ENCODE data around the gene ZNF280C. TPM values are rescaled to one million over a fixed set of nuclear protein-coding genes. Genes with fewer than 3 reads are reported as not detected.

Gene ZNF280C
- total RNA-seq, 5 donors from 2014 or later (not counting 1 experiment from before 2014, with no cell fraction given), result 3.6 to 7.0 (median 4.5) TPM

DNA sequence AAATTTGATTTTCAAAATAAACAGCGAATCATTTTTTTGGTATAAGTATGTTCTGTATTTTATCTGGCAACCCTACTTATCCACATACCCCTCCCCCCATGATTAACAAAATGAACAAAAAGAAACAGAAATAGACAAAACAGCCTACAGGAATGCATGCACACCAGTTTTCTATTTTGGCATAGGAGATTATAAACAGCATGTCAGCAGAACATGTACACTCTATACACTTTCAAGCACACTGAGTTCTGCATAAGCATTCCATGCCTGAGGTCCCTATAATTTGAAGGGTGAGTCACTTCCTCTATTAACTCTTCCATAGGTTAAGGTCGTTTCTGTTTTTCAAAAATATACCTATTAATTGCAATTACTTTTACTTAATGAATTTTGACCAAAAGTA lies 28.0 kb upstream of the ZNF280C start:
- H3K36me3 Mint-ChIP-seq, result no peaks in the 10 kb centered on the region
- CTCF ChIA-PET, result no interaction called here

DNA sequence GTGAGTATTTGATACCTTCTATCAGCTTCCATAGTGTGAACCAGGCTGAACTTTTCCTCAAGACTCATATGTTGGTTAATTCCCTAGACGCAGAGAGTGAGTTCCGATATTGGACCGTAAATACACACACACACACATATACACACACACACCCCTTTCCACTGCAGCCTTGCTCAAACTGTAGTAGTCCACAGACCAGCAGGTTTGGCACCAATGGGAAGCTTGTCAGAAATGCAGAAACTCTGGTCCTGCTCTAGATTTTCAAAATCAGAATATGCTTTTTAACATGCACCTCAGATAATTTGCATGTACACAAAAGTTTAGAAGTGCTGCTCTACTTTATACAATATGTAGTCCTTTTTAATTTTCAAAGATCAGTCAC lies 27.6 kb upstream of the ZNF280C start:
- ChIA-PET CTCF (no interaction called here), POLR2A (no interaction called here)
- Histone ChIP-seq H3K9me3 (no peaks in the 10 kb centered on the region), H3K27me3 (replicated peaks in 1 of 2; ENCODE audit: control insufficient read depth in 2 of 2, extremely low read depth in 1 of 2, insufficient read depth in 2 of 2, low read length in 1 of 2) (peaks cover 0 to 2% of the 10 kb centered on the region in 2 experiments), H3K4me1 (ENCODE audit: control insufficient read depth in 1 of 2, extremely low read depth in 1 of 2, insufficient read depth in 2 of 2, low read length in 2 of 2) (no peaks in the 10 kb centered on the region), H3K36me3 (ENCODE audit: control insufficient read depth in 2 of 2, extremely low read depth in 1 of 2, insufficient read depth in 1 of 2, low read length in 1 of 2) (no peaks in the 10 kb centered on the region), H3K4me3 (ENCODE audit: control insufficient read depth in 1 of 2, extremely low read depth in 1 of 2, low read length in 1 of 2) (no peak overlapping the region), H3K27ac (ENCODE audit: low read length) (no peak overlapping the region)
- H3K27me3 Mint-ChIP-seq, result peaks cover 2 to 24% of the 10 kb centered on the region in 2 donors
- H3K4me3 Mint-ChIP-seq, result no peak overlapping the region
- no peak overlapping the region for H3K27ac Mint-ChIP-seq
- DNase-seq (no peak), ATAC-seq (replicated peaks in 1 of 4) (no peak)
- H3K9me3 Mint-ChIP-seq, result no peaks in the 10 kb centered on the region
- WGBS (ENCODE audit: insufficient coverage), result 96% methylated on average over 3 of the region's 3 CpGs
- H3K36me3 Mint-ChIP-seq, result no peaks in the 10 kb centered on the region
- H3K4me1 Mint-ChIP-seq, result no peaks in the 10 kb centered on the region

More for the DNA sequence above, 28.0 kb upstream of the ZNF280C start:
- WGBS (ENCODE audit: insufficient coverage), result no CpG with 5 or more reads among the region's 2 CpGs
- Histone ChIP-seq H3K4me3 (ENCODE audit: control insufficient read depth in 1 of 2, extremely low read depth in 1 of 2, low read length in 1 of 2) (no peak overlapping the region), H3K27ac (ENCODE audit: low read length) (no peak overlapping the region), H3K4me1 (ENCODE audit: control insufficient read depth in 1 of 2, extremely low read depth in 1 of 2, insufficient read depth in 2 of 2, low read length in 2 of 2) (no peaks in the 10 kb centered on the region), H3K27me3 (replicated peaks in 1 of 2; ENCODE audit: control insufficient read depth in 2 of 2, extremely low read depth in 1 of 2, insufficient read depth in 2 of 2, low read length in 1 of 2) (peaks cover 0 to 2% of the 10 kb centered on the region in 2 experiments), H3K36me3 (ENCODE audit: control insufficient read depth in 2 of 2, extremely low read depth in 1 of 2, insufficient read depth in 1 of 2, low read length in 1 of 2) (no peaks in the 10 kb centered on the region), H3K9me3 (no peaks in the 10 kb centered on the region)
- Mint-ChIP-seq H3K27me3 (peaks cover 2 to 24% of the 10 kb centered on the region in 2 donors), H3K27ac (no peak overlapping the region), H3K9me3 (peaks cover 0 to 3% (median 0%) of the 10 kb centered on the region in 3 donors), H3K4me1 (no peaks in the 10 kb centered on the region), H3K4me3 (no peak overlapping the region)
- ATAC-seq (replicated peaks in 1 of 4) (no peak), DNase-seq (no peak)
- POLR2A ChIA-PET, result no interaction called here

DNA sequence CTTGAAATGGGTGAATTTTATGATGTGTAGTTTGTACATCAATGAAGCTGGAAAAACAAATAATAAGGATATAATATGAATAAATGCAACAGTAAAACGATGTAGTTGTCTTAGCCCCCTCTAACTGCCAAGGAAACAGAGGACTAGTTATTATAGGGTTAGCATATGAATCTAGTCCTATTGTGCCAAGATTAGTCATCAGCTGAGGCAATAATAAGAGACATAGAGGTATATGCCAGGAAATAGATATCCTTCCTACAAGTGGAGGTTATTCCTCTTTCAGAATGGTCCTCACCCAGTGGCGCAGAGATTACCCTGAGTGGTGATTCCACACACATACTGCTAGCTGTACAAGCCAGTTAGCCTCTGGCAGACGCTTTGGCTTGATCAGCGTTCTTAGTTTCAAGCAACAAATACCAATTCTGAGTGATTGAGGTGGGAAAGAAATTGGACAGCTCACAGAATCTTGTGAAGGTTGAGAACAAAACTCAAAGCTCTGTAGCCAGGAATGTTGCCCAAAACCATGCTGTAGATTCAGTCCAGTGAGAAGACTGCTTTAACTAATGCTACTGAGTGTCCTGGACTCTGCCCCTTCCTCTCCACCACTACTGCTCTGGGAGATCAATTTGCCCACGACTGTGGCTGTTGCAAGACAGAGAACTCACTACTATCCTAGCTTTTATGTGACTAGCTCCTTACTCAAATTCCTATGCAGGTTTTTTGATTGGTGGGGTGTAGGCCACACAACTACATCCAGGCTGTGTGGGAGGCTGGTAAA lies 27.0 kb upstream of the ZNF280C start:
- Histone ChIP-seq H3K27me3 (replicated peaks in 1 of 2; ENCODE audit: control insufficient read depth in 2 of 2, extremely low read depth in 1 of 2, insufficient read depth in 2 of 2, low read length in 1 of 2) (peaks cover 0 to 2% of the 10 kb centered on the region in 2 experiments), H3K4me3 (ENCODE audit: control insufficient read depth in 1 of 2, extremely low read depth in 1 of 2, low read length in 1 of 2) (no peak overlapping the region), H3K27ac (ENCODE audit: low read length) (no peak overlapping the region), H3K36me3 (ENCODE audit: control insufficient read depth in 2 of 2, extremely low read depth in 1 of 2, insufficient read depth in 1 of 2, low read length in 1 of 2) (no peaks in the 10 kb centered on the region), H3K4me1 (ENCODE audit: control insufficient read depth in 1 of 2, extremely low read depth in 1 of 2, insufficient read depth in 2 of 2, low read length in 2 of 2) (no peaks in the 10 kb centered on the region), H3K9me3 (no peaks in the 10 kb centered on the region)
- H3K4me3 Mint-ChIP-seq, result no peak overlapping the region
- no peaks in the 10 kb centered on the region for H3K4me1 Mint-ChIP-seq
- ChIA-PET CTCF (no interaction called here), POLR2A (no interaction called here)
- ATAC-seq (replicated peaks in 1 of 4) (no peak), DNase-seq (no peak)
- H3K9me3 Mint-ChIP-seq, result no peaks in the 10 kb centered on the region
- H3K36me3 Mint-ChIP-seq, result no peaks in the 10 kb centered on the region
- peaks cover 2 to 26% of the 10 kb centered on the region in 2 donors for H3K27me3 Mint-ChIP-seq
- WGBS (ENCODE audit: insufficient coverage), result no CpG with 5 or more reads among the region's 5 CpGs
- H3K27ac Mint-ChIP-seq, result no peak overlapping the region

DNA sequence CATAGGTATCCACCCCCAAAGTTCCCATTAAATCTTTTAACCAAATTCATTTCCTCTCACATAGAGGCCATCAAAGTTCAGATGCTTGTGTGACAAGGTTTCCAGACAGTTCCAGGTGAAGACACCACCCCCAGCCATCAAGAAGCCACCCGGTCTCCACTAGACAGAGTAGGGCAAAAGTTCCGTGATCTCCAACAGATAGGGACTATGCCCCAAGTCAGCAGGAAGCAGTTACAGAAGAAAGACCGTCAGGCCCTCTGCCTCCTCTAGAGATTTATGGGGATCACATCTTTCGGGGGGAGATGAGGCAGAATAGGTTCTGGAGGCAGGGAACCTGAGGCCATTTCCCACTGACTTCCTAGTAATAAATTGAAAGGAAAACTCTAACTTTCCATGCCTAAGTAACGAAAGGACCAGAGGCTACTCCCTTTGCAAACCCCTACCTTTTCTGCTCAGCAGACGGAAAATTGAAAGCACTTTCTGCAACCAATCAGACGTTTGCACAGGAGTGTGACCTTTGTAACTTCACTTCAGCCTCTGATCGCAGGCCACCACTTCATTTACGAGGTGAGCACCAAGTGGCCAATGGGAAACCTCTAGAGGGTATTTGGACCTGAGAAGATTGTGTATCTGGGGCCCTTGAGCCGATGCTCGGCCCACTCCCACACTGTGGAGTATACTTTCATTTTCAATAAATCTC lies 18.5 kb upstream of the ZNF280C start:
- H3K27me3 ChIP-seq (replicated peaks in 1 of 2; ENCODE audit: control insufficient read depth in 2 of 2, extremely low read depth in 1 of 2, insufficient read depth in 2 of 2, low read length in 1 of 2), result no peaks in the 10 kb centered on the region
- ChIA-PET CTCF (no interaction called here), POLR2A (no interaction called here)
- Mint-ChIP-seq H3K27me3 (peaks cover 0 to 8% of the 10 kb centered on the region in 2 donors), H3K4me1 (peaks cover 0 to 4% (median 0%) of the 10 kb centered on the region in 3 donors), H3K27ac (no peak overlapping the region), H3K4me3 (no peak overlapping the region), H3K9me3 (no peaks in the 10 kb centered on the region), H3K36me3 (no peaks in the 10 kb centered on the region)
- H3K27ac ChIP-seq (ENCODE audit: low read length), result no peak overlapping the region
- H3K4me1 ChIP-seq (ENCODE audit: control insufficient read depth in 1 of 2, extremely low read depth in 1 of 2, insufficient read depth in 2 of 2, low read length in 2 of 2), result no peaks in the 10 kb centered on the region
- ATAC-seq (replicated peaks in 1 of 4) (no peak), DNase-seq (no peak)
- no peaks in the 10 kb centered on the region for H3K36me3 ChIP-seq (ENCODE audit: control insufficient read depth in 2 of 2, extremely low read depth in 1 of 2, insufficient read depth in 1 of 2, low read length in 1 of 2)
- no peak overlapping the region for H3K4me3 ChIP-seq (ENCODE audit: control insufficient read depth in 1 of 2, extremely low read depth in 1 of 2, low read length in 1 of 2)
- no peaks in the 10 kb centered on the region for H3K9me3 ChIP-seq
- 76% methylated on average over 3 of the region's 11 CpGs for WGBS (ENCODE audit: insufficient coverage)

DNA sequence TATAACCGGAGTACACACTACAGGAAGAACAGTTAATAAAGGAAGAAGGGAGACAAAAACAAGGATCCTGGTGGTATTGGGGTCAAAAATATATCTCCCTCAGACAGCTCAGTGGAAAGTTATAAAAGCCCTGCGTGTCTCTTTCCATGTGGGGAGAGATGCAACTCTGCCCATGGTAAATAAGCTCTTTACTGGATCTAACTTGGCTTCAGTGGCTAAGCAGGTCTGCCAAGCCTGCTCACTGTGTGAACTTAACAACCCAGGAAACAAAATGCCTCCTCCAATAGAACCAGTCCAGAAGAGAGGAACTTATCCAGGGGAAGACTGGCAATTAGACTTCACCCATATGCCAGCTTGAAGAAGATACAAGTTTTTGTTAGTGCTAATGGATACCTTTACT lies 17.0 kb upstream of the ZNF280C start:
- peaks cover 0 to under 1% of the 10 kb centered on the region in 2 donors for H3K27me3 Mint-ChIP-seq
- WGBS (ENCODE audit: insufficient coverage), result no CpG with 5 or more reads among the region's 2 CpGs

DNA sequence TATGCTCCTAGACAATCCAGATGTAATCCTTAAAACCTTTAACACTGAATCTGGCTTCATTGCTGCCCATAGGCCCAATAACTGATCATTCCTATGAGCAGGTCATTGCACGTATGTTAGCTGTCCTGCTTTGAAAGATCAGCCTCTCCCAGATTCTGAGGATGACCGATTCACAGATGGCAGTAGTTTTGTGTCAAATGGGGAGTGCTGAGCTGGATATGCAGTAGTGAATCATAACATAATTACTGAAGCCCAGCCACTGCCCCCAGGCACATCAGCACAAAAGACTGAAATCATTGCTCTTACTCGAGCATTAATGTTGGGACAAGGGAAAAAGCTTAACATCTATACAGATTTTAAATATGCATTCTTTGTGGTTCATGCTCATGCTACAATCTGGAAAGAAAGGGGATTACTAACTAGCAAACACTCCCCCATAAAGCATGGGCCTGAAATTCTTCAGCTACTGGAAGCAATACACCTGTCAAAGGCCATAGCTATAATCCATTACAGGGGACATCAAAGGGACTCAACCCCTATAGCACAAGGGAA lies 16.4 kb upstream of the ZNF280C start:
- Mint-ChIP-seq H3K4me3 (no peak overlapping the region), H3K27me3 (peaks cover 0 to 1% of the 10 kb centered on the region in 2 donors), H3K4me1 (peaks cover 0 to 4% (median 0%) of the 10 kb centered on the region in 3 donors), H3K9me3 (no peaks in the 10 kb centered on the region), H3K27ac (no peak overlapping the region), H3K36me3 (no peaks in the 10 kb centered on the region)
- ChIA-PET POLR2A (no interaction called here), CTCF (no interaction called here)
- DNase-seq (no peak), ATAC-seq (replicated peaks in 1 of 4) (no peak)
- H3K4me3 ChIP-seq (ENCODE audit: control insufficient read depth in 1 of 2, extremely low read depth in 1 of 2, low read length in 1 of 2), result no peak overlapping the region
- no CpG with 5 or more reads among the region's 3 CpGs for WGBS (ENCODE audit: insufficient coverage)
- H3K27me3 ChIP-seq (replicated peaks in 1 of 2; ENCODE audit: control insufficient read depth in 2 of 2, extremely low read depth in 1 of 2, insufficient read depth in 2 of 2, low read length in 1 of 2), result no peaks in the 10 kb centered on the region
- H3K36me3 ChIP-seq (ENCODE audit: control insufficient read depth in 2 of 2, extremely low read depth in 1 of 2, insufficient read depth in 1 of 2, low read length in 1 of 2), result no peaks in the 10 kb centered on the region
- H3K27ac ChIP-seq (ENCODE audit: low read length), result no peak overlapping the region
- H3K9me3 ChIP-seq, result no peaks in the 10 kb centered on the region
- H3K4me1 ChIP-seq (ENCODE audit: control insufficient read depth in 1 of 2, extremely low read depth in 1 of 2, insufficient read depth in 2 of 2, low read length in 2 of 2), result no peaks in the 10 kb centered on the region

More for the DNA sequence above, 17.0 kb upstream of the ZNF280C start:
- H3K9me3 ChIP-seq, result no peaks in the 10 kb centered on the region
- DNase-seq (no peak), ATAC-seq (replicated peaks in 1 of 4) (no peak)
- no peaks in the 10 kb centered on the region for H3K36me3 ChIP-seq (ENCODE audit: control insufficient read depth in 2 of 2, extremely low read depth in 1 of 2, insufficient read depth in 1 of 2, low read length in 1 of 2)
- CTCF ChIA-PET, result no interaction called here
- H3K4me1 Mint-ChIP-seq, result peaks cover 0 to 4% (median 0%) of the 10 kb centered on the region in 3 donors
- no peaks in the 10 kb centered on the region for H3K9me3 Mint-ChIP-seq
- no peaks in the 10 kb centered on the region for H3K36me3 Mint-ChIP-seq
- H3K4me3 ChIP-seq (ENCODE audit: control insufficient read depth in 1 of 2, extremely low read depth in 1 of 2, low read length in 1 of 2), result no peak overlapping the region
- H3K27me3 ChIP-seq (replicated peaks in 1 of 2; ENCODE audit: control insufficient read depth in 2 of 2, extremely low read depth in 1 of 2, insufficient read depth in 2 of 2, low read length in 1 of 2), result no peaks in the 10 kb centered on the region
- POLR2A ChIA-PET, result no interaction called here
- no peaks in the 10 kb centered on the region for H3K4me1 ChIP-seq (ENCODE audit: control insufficient read depth in 1 of 2, extremely low read depth in 1 of 2, insufficient read depth in 2 of 2, low read length in 2 of 2)
- H3K27ac Mint-ChIP-seq, result no peak overlapping the region
- no peak overlapping the region for H3K27ac ChIP-seq (ENCODE audit: low read length)
- H3K4me3 Mint-ChIP-seq, result no peak overlapping the region

Data from T-cell (primary cell).